ENCODE results near the gene FGF11. TPM values are rescaled to one million over a fixed set of nuclear protein-coding genes. Genes with fewer than 3 reads are reported as not detected.

The FGF11 gene
- total RNA-seq, 1 donor from 2014 or later: 4.8 TPM

- Mint-ChIP-seq H3K36me3 (ENCODE audit: low read depth) (peaks cover 31% of the 10 kb centered on the region), H3K9me3 (no peaks in the 10 kb centered on the region), H3K4me3 (ENCODE audit: low read depth) (peak overlapping the region; percentile 81), H3K27ac (peak overlapping the region; percentile 13), H3K4me1 (ENCODE audit: low read depth) (peaks cover 33% of the 10 kb centered on the region), H3K27me3 (ENCODE audit: low read depth) (peaks cover 42% of the 10 kb centered on the region)
- intact Hi-C loops (cut with micrococcal nuclease): no loop called here
- peak; percentile 25 for DNase-seq (ENCODE audit: low spot score)
Observed at GRCh38 chr17:7440113-7440833, 961 bp downstream of the FGF11 start.

- Mint-ChIP-seq H3K4me1 (ENCODE audit: low read depth) (peaks cover 36% of the 10 kb centered on the region), H3K9me3 (no peaks in the 10 kb centered on the region)
- no peak for DNase-seq (ENCODE audit: low spot score)
Observed at GRCh38 chr17:7440834-7441195, 1.5 kb downstream of the FGF11 start.

GRCh38 chr17:7441266-7441665 is 2.0 kb downstream of the FGF11 start:
- no peak for DNase-seq (ENCODE audit: low spot score)
- Mint-ChIP-seq H3K36me3 (ENCODE audit: low read depth) (peaks cover 31% of the 10 kb centered on the region), H3K27ac (no peak overlapping the region), H3K9me3 (no peaks in the 10 kb centered on the region), H3K4me3 (ENCODE audit: low read depth) (no peak overlapping the region), H3K27me3 (ENCODE audit: low read depth) (peaks cover 50% of the 10 kb centered on the region), H3K4me1 (ENCODE audit: low read depth) (peaks cover 35% of the 10 kb centered on the region)
- intact Hi-C loops (cut with micrococcal nuclease): no loop called here

More at GRCh38 chr17:7440834-7441195, 1.5 kb downstream of the FGF11 start:
- Mint-ChIP-seq H3K4me3 (ENCODE audit: low read depth) (peak overlapping the region; percentile 81), H3K36me3 (ENCODE audit: low read depth) (peaks cover 31% of the 10 kb centered on the region), H3K27ac (no peak overlapping the region), H3K27me3 (ENCODE audit: low read depth) (peaks cover 47% of the 10 kb centered on the region)
- intact Hi-C loops (cut with micrococcal nuclease): no loop called here

- H3K9me3 Mint-ChIP-seq: no peaks in the 10 kb centered on the region
- H3K27ac Mint-ChIP-seq: no peak overlapping the region
- H3K36me3 Mint-ChIP-seq (ENCODE audit: low read depth): peaks cover 27% of the 10 kb centered on the region
- intact Hi-C loops (cut with micrococcal nuclease): no loop called here
- H3K4me3 Mint-ChIP-seq (ENCODE audit: low read depth): no peak overlapping the region
- peaks cover 53% of the 10 kb centered on the region for H3K27me3 Mint-ChIP-seq (ENCODE audit: low read depth)
- H3K4me1 Mint-ChIP-seq (ENCODE audit: low read depth): peaks cover 29% of the 10 kb centered on the region
- DNase-seq (ENCODE audit: low spot score): no peak
Observed at GRCh38 chr17:7442142-7442541, 2.8 kb downstream of the FGF11 start.

GRCh38 chr17:7443499-7444485 is 4.5 kb downstream of the FGF11 start:
- peaks cover 27% of the 10 kb centered on the region for H3K36me3 Mint-ChIP-seq (ENCODE audit: low read depth)
- DNase-seq (ENCODE audit: low spot score): no peak
- H3K27me3 Mint-ChIP-seq (ENCODE audit: low read depth): peaks cover 56% of the 10 kb centered on the region
- H3K9me3 Mint-ChIP-seq: no peaks in the 10 kb centered on the region
- H3K4me3 Mint-ChIP-seq (ENCODE audit: low read depth): no peak overlapping the region
- H3K27ac Mint-ChIP-seq: no peak overlapping the region
- intact Hi-C loops (cut with micrococcal nuclease): no loop called here
- peaks cover 22% of the 10 kb centered on the region for H3K4me1 Mint-ChIP-seq (ENCODE audit: low read depth)

GRCh38 chr17:7444682-7445618 is 5.6 kb downstream of the FGF11 start, which contains the start of gene CHRNB1:
TSS of gene CHRNB1 (plus strand) at chr17:7445061. CDS start at chr17:7445128, 67 bp downstream.
- Mint-ChIP-seq H3K4me3 (ENCODE audit: low read depth) (peak within 1 kb of the TSS; percentile 69), H3K27me3 (ENCODE audit: low read depth) (peaks cover 52% of the 10 kb centered on the region), H3K9me3 (no peaks in the 10 kb centered on the region), H3K36me3 (ENCODE audit: low read depth) (peaks cover 24% of the 10 kb centered on the region), H3K4me1 (ENCODE audit: low read depth) (peaks cover 17% of the 10 kb centered on the region), H3K27ac (no peak within 1 kb of the TSS)
- intact Hi-C loops (cut with micrococcal nuclease): loop anchor here (1.0 kb wide), 1 partner anchor 10 kb away; no protein-coding TSS in a partner anchor
- no peak for DNase-seq (ENCODE audit: low spot score)

- Mint-ChIP-seq H3K27me3 (ENCODE audit: low read depth) (peaks cover 48% of the 10 kb centered on the region), H3K4me3 (ENCODE audit: low read depth) (peak overlapping the region; percentile 69), H3K36me3 (ENCODE audit: low read depth) (peaks cover 27% of the 10 kb centered on the region), H3K4me1 (ENCODE audit: low read depth) (peaks cover 14% of the 10 kb centered on the region), H3K9me3 (no peaks in the 10 kb centered on the region), H3K27ac (no peak overlapping the region)
- DNase-seq (ENCODE audit: low spot score): peak; percentile 30
- intact Hi-C loops (cut with micrococcal nuclease): loop anchor here (1.0 kb wide), 1 partner anchor 10 kb away; no protein-coding TSS in a partner anchor
Observed at GRCh38 chr17:7445619-7445968, 6.3 kb downstream of the FGF11 start.

- Mint-ChIP-seq H3K9me3 (no peaks in the 10 kb centered on the region), H3K4me1 (ENCODE audit: low read depth) (peaks cover 15% of the 10 kb centered on the region), H3K27me3 (ENCODE audit: low read depth) (peaks cover 31% of the 10 kb centered on the region), H3K36me3 (ENCODE audit: low read depth) (peaks cover 18% of the 10 kb centered on the region), H3K27ac (no peak overlapping the region), H3K4me3 (ENCODE audit: low read depth) (no peak overlapping the region)
- intact Hi-C loops (cut with micrococcal nuclease): no loop called here
- DNase-seq (ENCODE audit: low spot score): no peak
Observed at GRCh38 chr17:7448461-7448860, 9.1 kb downstream of the FGF11 start.

GRCh38 chr17:7459961-7460545 is 20.7 kb downstream of the FGF11 start:
- Mint-ChIP-seq H3K4me1 (ENCODE audit: low read depth) (peaks cover 11% of the 10 kb centered on the region), H3K36me3 (ENCODE audit: low read depth) (peaks cover 17% of the 10 kb centered on the region), H3K27ac (no peak overlapping the region), H3K27me3 (ENCODE audit: low read depth) (no peaks in the 10 kb centered on the region), H3K9me3 (no peaks in the 10 kb centered on the region), H3K4me3 (ENCODE audit: low read depth) (no peak overlapping the region)
- no peak for DNase-seq (ENCODE audit: low spot score)
- intact Hi-C loops (cut with micrococcal nuclease): no loop called here

- H3K4me3 Mint-ChIP-seq (ENCODE audit: low read depth): no peak overlapping the region
- H3K27ac Mint-ChIP-seq: no peak overlapping the region
- DNase-seq (ENCODE audit: low spot score): no peak
- peaks cover 8% of the 10 kb centered on the region for H3K4me1 Mint-ChIP-seq (ENCODE audit: low read depth)
- H3K27me3 Mint-ChIP-seq (ENCODE audit: low read depth): no peaks in the 10 kb centered on the region
- intact Hi-C loops (cut with micrococcal nuclease): no loop called here
- peaks cover 17% of the 10 kb centered on the region for H3K36me3 Mint-ChIP-seq (ENCODE audit: low read depth)
- H3K9me3 Mint-ChIP-seq: no peaks in the 10 kb centered on the region
Observed at GRCh38 chr17:7460850-7461660, 21.7 kb downstream of the FGF11 start.

Measured in activated T-helper 2 cell treated with anti-CD3 and anti-CD28 coated beads, Interferon-gamma antibody, Interleukin-2, Interleukin-4, amounts not matched to agents 10 μg/mL and 5 μg/mL and 100 μg/mL, durations not matched to agents 14 hours and 24 hours and 36 hours (primary cell).